ENCODE measurements around the gene BAZ2B.
"Not testable (repeated sequence)": the region's sequence is repeated elsewhere in the genome, so short reads cannot be mapped to it uniquely, and the experiment has no call there.

BAZ2B gene

DNA sequence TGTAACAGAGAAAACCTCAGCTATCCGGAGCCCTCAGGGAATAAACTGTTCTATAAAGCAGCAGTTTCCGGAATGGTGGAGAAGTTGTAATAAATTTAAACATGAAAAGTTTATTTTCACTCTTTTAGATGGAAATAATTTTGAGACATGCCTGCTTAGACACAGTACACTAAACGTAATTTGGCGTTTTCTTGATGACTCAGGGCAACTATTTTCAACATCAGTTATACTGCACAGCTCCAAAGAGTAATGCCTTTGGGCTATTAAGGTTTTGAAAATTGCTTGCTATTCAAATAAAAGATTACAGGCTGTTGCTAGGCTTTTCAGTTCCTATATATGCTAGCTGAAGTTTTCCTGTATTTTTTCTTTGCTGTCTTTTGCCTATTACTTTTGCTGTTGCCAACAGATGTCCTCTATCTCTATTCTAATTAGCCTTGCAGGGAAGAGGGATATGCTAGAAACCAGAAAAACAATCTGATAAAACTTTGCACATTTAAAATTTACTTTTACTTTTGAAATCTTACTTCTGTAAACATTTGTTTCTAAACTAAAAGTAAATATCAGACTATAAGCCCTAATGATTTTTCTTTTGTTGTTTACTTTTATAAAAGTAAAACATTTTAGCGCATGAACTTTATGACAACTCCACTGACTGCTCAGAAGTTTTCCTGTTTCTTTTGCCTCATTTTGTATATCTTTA is 216.5 kb downstream of the BAZ2B start:
- DNase-seq (ENCODE audit: low spot score) = no peak
- H3K36me3 Mint-ChIP-seq (ENCODE audit: low read depth) = no peaks in the 10 kb centered on the region
- H3K9me3 Mint-ChIP-seq = no peaks in the 10 kb centered on the region
- H3K4me3 Mint-ChIP-seq = no peak overlapping the region
- no peak overlapping the region for H3K27ac Mint-ChIP-seq
- no peaks in the 10 kb centered on the region for H3K4me1 Mint-ChIP-seq (ENCODE audit: low read depth)
- H3K27me3 Mint-ChIP-seq (ENCODE audit: low read depth) = no peaks in the 10 kb centered on the region

DNA sequence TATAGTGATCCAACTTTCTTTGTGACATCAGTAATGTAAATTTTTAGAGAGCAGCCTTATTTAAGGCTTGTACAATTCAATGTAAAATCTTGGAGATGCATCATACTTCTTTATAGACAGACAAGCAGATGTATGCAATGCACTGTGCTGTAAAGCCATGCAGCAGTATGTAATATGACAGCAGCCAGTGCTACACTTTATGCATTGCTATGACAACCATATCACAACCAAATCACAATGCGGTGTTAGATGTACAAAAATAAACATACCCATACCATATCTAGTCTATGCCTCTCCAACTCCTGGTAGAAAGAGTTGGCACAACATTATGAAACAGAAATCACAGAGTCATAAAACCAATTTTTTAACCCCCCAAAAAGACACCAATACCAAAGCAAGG is 219.5 kb downstream of the BAZ2B start:
- Mint-ChIP-seq H3K9me3 (no peaks in the 10 kb centered on the region), H3K4me3 (no peak overlapping the region), H3K27me3 (ENCODE audit: low read depth) (no peaks in the 10 kb centered on the region), H3K36me3 (ENCODE audit: low read depth) (no peaks in the 10 kb centered on the region), H3K27ac (no peak overlapping the region), H3K4me1 (ENCODE audit: low read depth) (no peaks in the 10 kb centered on the region)
- no peak for DNase-seq (ENCODE audit: low spot score)

DNA sequence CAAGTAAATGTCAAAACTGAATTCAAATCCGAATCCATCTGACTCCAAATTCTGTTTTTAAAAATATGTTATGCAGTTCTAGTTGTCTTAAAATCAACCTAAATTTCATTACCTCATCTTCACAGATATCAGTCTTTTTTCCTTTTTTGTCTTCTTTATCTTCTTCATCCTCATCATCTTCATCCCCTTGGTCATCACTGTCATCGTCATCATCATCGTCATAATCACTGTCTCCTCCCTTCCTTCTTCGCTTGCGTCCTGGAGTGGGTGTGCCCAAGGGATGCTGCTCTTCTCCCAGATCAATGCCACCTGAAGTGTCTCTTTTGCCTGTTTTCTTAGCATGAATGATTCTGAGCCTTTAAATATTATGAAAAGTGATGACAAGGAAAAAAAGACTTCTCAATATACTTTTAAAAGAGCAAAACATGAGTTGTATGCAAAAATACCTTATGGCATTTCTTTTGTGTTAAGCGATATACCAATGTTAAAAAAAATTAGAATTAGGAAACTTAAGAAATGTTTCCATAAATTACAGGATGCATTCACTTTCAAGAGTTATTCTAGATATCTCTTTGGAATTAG is 233.8 kb downstream of the BAZ2B start:
- Mint-ChIP-seq H3K4me3 (no peak overlapping the region), H3K4me1 (ENCODE audit: low read depth) (no peaks in the 10 kb centered on the region), H3K27me3 (ENCODE audit: low read depth) (no peaks in the 10 kb centered on the region), H3K27ac (no peak overlapping the region), H3K36me3 (ENCODE audit: low read depth) (no peaks in the 10 kb centered on the region), H3K9me3 (no peaks in the 10 kb centered on the region)
- no peak for DNase-seq (ENCODE audit: low spot score)

DNA sequence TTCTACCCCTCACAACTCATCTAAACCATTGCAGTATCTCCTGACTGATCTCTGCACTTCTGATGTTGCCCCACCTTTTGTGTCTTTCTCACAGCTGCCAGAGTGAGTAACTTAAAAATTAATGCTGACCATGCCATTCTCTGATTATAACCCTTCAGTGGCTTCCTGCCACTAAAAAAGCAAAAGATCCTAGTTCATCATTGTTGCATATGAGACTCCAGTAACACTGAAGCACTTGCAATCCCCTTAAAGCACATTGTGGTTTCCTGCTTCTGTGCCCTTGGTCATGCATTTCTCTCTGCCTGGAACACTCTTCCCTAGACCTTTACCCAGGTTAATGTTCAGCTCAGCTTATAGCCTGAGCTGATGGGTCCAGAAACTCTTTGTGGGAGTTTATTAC is 234.8 kb downstream of the BAZ2B start:
- Mint-ChIP-seq H3K4me3 (no peak overlapping the region), H3K36me3 (ENCODE audit: low read depth) (no peaks in the 10 kb centered on the region), H3K27ac (no peak overlapping the region), H3K27me3 (ENCODE audit: low read depth) (no peaks in the 10 kb centered on the region), H3K4me1 (ENCODE audit: low read depth) (no peaks in the 10 kb centered on the region), H3K9me3 (no peaks in the 10 kb centered on the region)
- DNase-seq (ENCODE audit: low spot score) = no peak

- no peaks in the 10 kb centered on the region for H3K27me3 Mint-ChIP-seq (ENCODE audit: low read depth)
- no peaks in the 10 kb centered on the region for H3K36me3 Mint-ChIP-seq (ENCODE audit: low read depth)
- DNase-seq (ENCODE audit: low spot score) = no peak
- no peak overlapping the region for H3K4me3 Mint-ChIP-seq
- no peaks in the 10 kb centered on the region for H3K9me3 Mint-ChIP-seq
- H3K27ac Mint-ChIP-seq = no peak overlapping the region
- H3K4me1 Mint-ChIP-seq (ENCODE audit: low read depth) = no peaks in the 10 kb centered on the region
Observed at GRCh38 chr2:159380685-159381239, 235.6 kb downstream of the BAZ2B start.

- Mint-ChIP-seq H3K27ac (no peak overlapping the region), H3K27me3 (ENCODE audit: low read depth) (no peaks in the 10 kb centered on the region), H3K4me3 (no peak overlapping the region), H3K36me3 (ENCODE audit: low read depth) (no peaks in the 10 kb centered on the region), H3K9me3 (no peaks in the 10 kb centered on the region), H3K4me1 (ENCODE audit: low read depth) (no peaks in the 10 kb centered on the region)
- no peak for DNase-seq (ENCODE audit: low spot score)
Observed at GRCh38 chr2:159379181-159379580, 237.2 kb downstream of the BAZ2B start.

DNA sequence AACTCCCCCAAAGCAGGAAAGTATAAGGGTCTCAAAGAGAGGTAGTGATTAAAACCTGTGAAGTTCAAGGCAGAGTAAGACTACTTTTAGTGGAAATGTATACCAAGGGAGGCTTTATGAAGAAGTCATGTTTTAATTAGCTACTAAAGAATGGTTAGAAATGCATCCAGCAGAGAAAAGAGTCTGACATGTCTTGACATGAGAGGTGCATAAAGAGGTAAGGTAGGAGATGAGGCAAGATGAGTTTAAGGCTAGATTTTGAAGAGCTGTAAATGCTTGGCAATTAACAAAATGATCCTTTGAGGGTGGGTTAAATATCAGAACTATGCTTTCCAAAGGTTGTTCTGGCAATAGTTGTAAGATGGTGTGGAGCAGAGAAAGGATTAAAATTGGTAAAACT is 241.1 kb downstream of the BAZ2B start:
- H3K36me3 Mint-ChIP-seq (ENCODE audit: low read depth) = no peaks in the 10 kb centered on the region
- no peaks in the 10 kb centered on the region for H3K4me1 Mint-ChIP-seq (ENCODE audit: low read depth)
- no peak overlapping the region for H3K4me3 Mint-ChIP-seq
- no peak for DNase-seq (ENCODE audit: low spot score)
- no peak overlapping the region for H3K27ac Mint-ChIP-seq
- H3K9me3 Mint-ChIP-seq = no peaks in the 10 kb centered on the region
- H3K27me3 Mint-ChIP-seq (ENCODE audit: low read depth) = no peaks in the 10 kb centered on the region

- no peak for DNase-seq (ENCODE audit: low spot score)
- Mint-ChIP-seq H3K4me1 (ENCODE audit: low read depth) (no peaks in the 10 kb centered on the region), H3K9me3 (no peaks in the 10 kb centered on the region), H3K27ac (no peak overlapping the region), H3K27me3 (ENCODE audit: low read depth) (no peaks in the 10 kb centered on the region), H3K4me3 (no peak overlapping the region), H3K36me3 (ENCODE audit: low read depth) (no peaks in the 10 kb centered on the region)
Observed at GRCh38 chr2:159371506-159371905, 244.8 kb downstream of the BAZ2B start.

- Mint-ChIP-seq H3K27me3 (ENCODE audit: low read depth) (no peaks in the 10 kb centered on the region), H3K9me3 (no peaks in the 10 kb centered on the region), H3K4me1 (ENCODE audit: low read depth) (no peaks in the 10 kb centered on the region), H3K4me3 (no peak overlapping the region), H3K27ac (no peak overlapping the region), H3K36me3 (ENCODE audit: low read depth) (no peaks in the 10 kb centered on the region)
- DNase-seq (ENCODE audit: low spot score) = no peak
Observed at GRCh38 chr2:159366538-159366937, 249.8 kb downstream of the BAZ2B start.

GRCh38 chr2:159362816-159363251 is 253.5 kb downstream of the BAZ2B start:
- Mint-ChIP-seq H3K9me3 (no peaks in the 10 kb centered on the region), H3K27me3 (ENCODE audit: low read depth) (no peaks in the 10 kb centered on the region), H3K4me3 (no peak overlapping the region), H3K36me3 (ENCODE audit: low read depth) (no peaks in the 10 kb centered on the region), H3K4me1 (ENCODE audit: low read depth) (no peaks in the 10 kb centered on the region), H3K27ac (no peak overlapping the region)
- no peak for DNase-seq (ENCODE audit: low spot score)

- Mint-ChIP-seq H3K9me3 (no peaks in the 10 kb centered on the region), H3K4me3 (no peak overlapping the region), H3K36me3 (ENCODE audit: low read depth) (no peaks in the 10 kb centered on the region), H3K4me1 (ENCODE audit: low read depth) (no peaks in the 10 kb centered on the region), H3K27me3 (ENCODE audit: low read depth) (no peaks in the 10 kb centered on the region), H3K27ac (no peak overlapping the region)
- DNase-seq (ENCODE audit: low spot score) = no peak
Observed at GRCh38 chr2:159362094-159362493, 254.3 kb downstream of the BAZ2B start.

DNA sequence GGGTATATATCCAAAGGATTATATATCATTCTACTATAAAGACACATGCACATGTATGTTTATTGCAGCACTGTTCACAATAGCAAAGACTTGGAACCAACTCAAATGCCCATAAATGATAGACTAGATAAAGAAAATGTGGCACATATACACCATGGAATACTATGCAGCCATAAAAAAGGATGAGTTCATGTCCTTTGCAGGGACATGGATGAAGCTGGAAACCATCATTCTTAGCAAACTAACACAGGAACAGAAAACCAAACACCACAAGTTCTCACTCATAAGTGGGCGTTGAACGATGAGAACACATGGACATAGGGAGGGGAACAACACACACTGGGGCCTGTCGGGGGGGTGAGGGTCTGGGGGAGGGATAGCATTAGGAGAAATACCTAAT is 254.7 kb downstream of the BAZ2B start:
- not testable (repeated sequence) for H3K9me3 Mint-ChIP-seq; H3K4me3 Mint-ChIP-seq; H3K4me1 Mint-ChIP-seq (ENCODE audit: low read depth); H3K27ac Mint-ChIP-seq; DNase-seq (ENCODE audit: low spot score); H3K36me3 Mint-ChIP-seq (ENCODE audit: low read depth); H3K27me3 Mint-ChIP-seq (ENCODE audit: low read depth)

DNA sequence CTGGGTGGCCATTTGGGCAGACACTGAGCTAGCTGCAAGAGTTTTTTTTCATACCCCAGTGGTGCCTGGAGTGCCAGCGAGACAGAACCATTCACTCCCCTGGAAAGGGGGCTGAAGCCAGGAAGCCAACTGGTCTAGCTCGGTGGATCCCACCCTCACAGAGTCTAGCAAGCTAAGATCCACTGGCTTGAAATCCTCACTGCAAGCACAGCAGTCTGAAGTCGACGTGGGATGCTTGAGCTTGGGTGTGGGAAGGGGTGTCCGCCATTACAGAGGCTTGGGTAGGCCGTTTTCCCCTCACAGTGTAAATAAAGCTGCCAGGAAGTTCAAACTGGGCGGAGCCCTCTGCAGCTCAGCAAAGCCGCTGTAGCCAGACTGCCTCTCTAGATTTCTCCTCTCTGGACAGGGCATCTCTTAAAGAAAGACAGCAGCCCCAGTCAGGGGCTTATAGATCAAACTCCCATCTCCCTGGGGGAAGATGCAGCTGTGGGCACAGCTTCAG is 260.2 kb downstream of the BAZ2B start:
- no peaks in the 10 kb centered on the region for H3K36me3 Mint-ChIP-seq (ENCODE audit: low read depth)
- H3K9me3 Mint-ChIP-seq = no peaks in the 10 kb centered on the region
- no peak for DNase-seq (ENCODE audit: low spot score)
- H3K27me3 Mint-ChIP-seq (ENCODE audit: low read depth) = no peaks in the 10 kb centered on the region
- H3K4me3 Mint-ChIP-seq = no peak overlapping the region
- H3K27ac Mint-ChIP-seq = no peak overlapping the region
- H3K4me1 Mint-ChIP-seq (ENCODE audit: low read depth) = no peaks in the 10 kb centered on the region

- DNase-seq (ENCODE audit: low spot score) = no peak
- H3K4me1 Mint-ChIP-seq (ENCODE audit: low read depth) = no peaks in the 10 kb centered on the region
- H3K9me3 Mint-ChIP-seq = no peaks in the 10 kb centered on the region
- no peaks in the 10 kb centered on the region for H3K27me3 Mint-ChIP-seq (ENCODE audit: low read depth)
- no peak overlapping the region for H3K27ac Mint-ChIP-seq
- no peaks in the 10 kb centered on the region for H3K36me3 Mint-ChIP-seq (ENCODE audit: low read depth)
- no peak overlapping the region for H3K4me3 Mint-ChIP-seq
Observed at GRCh38 chr2:159351977-159352376, 264.4 kb downstream of the BAZ2B start.
